ENCODE data around the gene THUMPD2. TPM values are rescaled to one million over a fixed set of nuclear protein-coding genes. Genes with fewer than 3 reads are reported as not detected.

THUMPD2 gene
- total and polyA plus RNA-seq, 8 donors = 9.6 to 34.6 (median 27.9) TPM

DNA sequence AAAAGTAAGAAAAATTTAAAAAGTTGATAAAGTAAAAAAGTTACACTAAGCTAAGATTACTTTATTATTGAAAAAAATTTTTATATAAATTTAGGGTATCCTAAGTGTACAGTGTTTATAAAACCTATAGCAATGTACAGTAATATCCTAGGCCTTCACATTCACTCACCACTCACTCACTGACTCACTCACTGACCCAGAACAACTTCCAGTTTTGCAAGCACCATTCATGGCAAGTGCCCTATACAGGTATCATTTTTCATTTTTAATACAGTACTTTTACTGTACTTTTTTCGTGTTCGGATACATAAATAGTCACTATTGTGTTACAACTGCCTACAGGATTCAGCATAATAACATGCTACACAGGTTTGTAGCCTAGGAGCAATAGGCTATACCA lies 8.9 kb upstream of the THUMPD2 start:
- intact Hi-C loops (cut with DNase I) = no loop called here
- H3K4me1 ChIP-seq = no peaks in the 10 kb centered on the region
- no peaks in the 10 kb centered on the region for H3K27me3 ChIP-seq
- TF ChIP-seq, protein P1, sequence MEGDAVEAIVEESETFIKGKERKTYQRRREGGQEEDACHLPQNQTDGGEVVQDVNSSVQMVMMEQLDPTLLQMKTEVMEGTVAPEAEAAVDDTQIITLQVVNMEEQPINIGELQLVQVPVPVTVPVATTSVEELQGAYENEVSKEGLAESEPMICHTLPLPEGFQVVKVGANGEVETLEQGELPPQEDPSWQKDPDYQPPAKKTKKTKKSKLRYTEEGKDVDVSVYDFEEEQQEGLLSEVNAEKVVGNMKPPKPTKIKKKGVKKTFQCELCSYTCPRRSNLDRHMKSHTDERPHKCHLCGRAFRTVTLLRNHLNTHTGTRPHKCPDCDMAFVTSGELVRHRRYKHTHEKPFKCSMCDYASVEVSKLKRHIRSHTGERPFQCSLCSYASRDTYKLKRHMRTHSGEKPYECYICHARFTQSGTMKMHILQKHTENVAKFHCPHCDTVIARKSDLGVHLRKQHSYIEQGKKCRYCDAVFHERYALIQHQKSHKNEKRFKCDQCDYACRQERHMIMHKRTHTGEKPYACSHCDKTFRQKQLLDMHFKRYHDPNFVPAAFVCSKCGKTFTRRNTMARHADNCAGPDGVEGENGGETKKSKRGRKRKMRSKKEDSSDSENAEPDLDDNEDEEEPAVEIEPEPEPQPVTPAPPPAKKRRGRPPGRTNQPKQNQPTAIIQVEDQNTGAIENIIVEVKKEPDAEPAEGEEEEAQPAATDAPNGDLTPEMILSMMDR (IDR thresholded peaks at IDR 0.05) = no peak
- no peaks in the 10 kb centered on the region for H3K36me3 ChIP-seq
- H3K27ac ChIP-seq = no peak overlapping the region
- H3K9me3 ChIP-seq = peaks cover 0 to 15% of the 10 kb centered on the region in 2 donors
- no peak for ATAC-seq
- no peak for DNase-seq
- H3K4me3 ChIP-seq = no peak overlapping the region

DNA sequence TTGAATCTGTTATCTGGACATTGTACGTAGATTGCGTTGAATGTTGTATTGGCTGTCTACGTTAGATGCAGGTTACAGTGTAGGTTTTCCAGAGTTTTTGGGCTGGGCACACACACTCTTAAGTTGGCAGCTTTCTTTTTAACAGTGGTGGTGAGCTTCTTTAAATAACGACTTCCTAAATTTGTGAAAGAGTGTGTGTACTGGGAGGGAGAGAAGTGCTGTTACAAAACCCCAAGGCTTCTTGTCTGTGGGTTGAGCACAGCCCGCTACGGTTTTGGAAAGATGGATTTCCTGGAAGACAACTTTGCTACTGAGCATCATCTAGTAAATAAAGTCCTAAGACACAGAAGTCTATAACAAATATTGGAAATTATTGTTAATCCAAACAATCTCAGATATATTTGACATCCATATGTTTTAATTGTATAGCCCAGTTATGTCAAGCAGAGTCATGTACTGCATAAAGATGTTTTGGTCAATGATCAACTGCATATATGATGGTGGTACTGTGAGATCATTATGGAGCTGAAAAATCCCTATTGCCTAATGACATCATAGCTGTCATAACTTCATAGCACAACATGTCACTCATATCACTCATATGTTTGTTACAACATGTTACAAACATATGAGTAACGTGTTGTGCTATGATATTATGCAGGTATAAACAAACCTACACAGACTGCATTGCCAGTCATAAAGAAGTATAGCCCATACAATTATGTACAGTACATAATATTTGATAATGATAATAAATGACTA lies 7.9 kb upstream of the THUMPD2 start:
- Histone ChIP-seq H3K36me3 (no peaks in the 10 kb centered on the region), H3K27ac (no peak overlapping the region), H3K27me3 (no peaks in the 10 kb centered on the region), H3K9me3 (peaks cover 0 to 15% of the 10 kb centered on the region in 2 donors), H3K4me3 (no peak overlapping the region), H3K4me1 (no peaks in the 10 kb centered on the region)
- no peak for ATAC-seq
- intact Hi-C loops (cut with DNase I) = no loop called here
- DNase-seq = no peak
- TF ChIP-seq, protein P1 (IDR thresholded peaks at IDR 0.05) = no peak

DNA sequence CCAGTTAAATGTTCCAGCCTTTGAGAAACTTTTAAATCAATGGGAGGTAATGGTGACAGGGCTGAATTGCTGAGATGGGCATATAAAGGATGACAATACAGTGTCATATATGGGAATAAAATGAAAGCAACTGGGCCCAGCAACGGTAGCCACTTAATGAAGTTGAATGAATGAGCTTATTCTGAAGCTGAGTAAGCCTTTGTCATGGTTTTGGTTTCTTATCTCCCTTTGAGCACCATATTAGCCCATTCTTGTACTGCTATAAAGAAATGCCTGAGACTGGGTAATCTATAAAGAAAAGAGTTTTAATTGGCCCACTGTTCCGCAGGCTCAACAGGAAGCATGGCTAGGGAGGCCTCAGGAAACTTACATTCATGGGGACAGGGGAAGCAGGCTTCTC lies 3.5 kb upstream of the THUMPD2 start:
- DNase-seq (no peak), ATAC-seq (no peak)
- intact Hi-C loops (cut with DNase I) = no loop called here
- H3K4me3 ChIP-seq = no peak overlapping the region
- H3K27me3 ChIP-seq = no peaks in the 10 kb centered on the region
- no peaks in the 10 kb centered on the region for H3K9me3 ChIP-seq
- H3K4me1 ChIP-seq = peaks cover 5 to 26% of the 10 kb centered on the region in 2 donors
- no peak overlapping the region for H3K27ac ChIP-seq
- TF ChIP-seq, protein P1 (IDR thresholded peaks at IDR 0.05) = no peak
- H3K36me3 ChIP-seq = no peaks in the 10 kb centered on the region

DNA sequence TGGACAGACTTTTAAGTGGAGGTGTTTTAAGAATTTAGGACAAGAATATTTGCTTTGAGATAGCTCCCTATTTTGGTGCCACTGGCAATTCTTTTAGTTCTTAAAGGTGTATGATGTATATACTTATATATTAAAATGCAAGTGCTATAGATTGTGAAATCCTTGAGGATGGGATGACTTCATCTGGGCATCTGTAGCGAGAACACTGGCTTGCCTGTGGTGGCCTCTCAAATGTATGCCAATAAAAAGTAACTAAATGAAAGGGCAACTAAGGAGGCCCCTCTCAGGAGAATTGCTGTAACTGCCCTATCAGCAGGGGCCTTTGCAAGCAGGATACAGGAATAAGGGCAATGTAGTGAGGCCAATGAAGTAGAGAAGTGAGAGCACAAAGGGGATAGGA lies 2.6 kb upstream of the THUMPD2 start:
- TF ChIP-seq, protein P1 (IDR thresholded peaks at IDR 0.05) = no peak
- H3K27me3 ChIP-seq = no peaks in the 10 kb centered on the region
- ATAC-seq = no peak
- no peaks in the 10 kb centered on the region for H3K9me3 ChIP-seq
- H3K4me1 ChIP-seq = peaks cover 9 to 33% of the 10 kb centered on the region in 2 donors
- H3K27ac ChIP-seq = peak overlapping the region in 1 of 2 donors; percentile 7
- DNase-seq = no peak
- intact Hi-C loops (cut with DNase I) = no loop called here
- H3K36me3 ChIP-seq = no peaks in the 10 kb centered on the region
- no peak overlapping the region for H3K4me3 ChIP-seq

DNA sequence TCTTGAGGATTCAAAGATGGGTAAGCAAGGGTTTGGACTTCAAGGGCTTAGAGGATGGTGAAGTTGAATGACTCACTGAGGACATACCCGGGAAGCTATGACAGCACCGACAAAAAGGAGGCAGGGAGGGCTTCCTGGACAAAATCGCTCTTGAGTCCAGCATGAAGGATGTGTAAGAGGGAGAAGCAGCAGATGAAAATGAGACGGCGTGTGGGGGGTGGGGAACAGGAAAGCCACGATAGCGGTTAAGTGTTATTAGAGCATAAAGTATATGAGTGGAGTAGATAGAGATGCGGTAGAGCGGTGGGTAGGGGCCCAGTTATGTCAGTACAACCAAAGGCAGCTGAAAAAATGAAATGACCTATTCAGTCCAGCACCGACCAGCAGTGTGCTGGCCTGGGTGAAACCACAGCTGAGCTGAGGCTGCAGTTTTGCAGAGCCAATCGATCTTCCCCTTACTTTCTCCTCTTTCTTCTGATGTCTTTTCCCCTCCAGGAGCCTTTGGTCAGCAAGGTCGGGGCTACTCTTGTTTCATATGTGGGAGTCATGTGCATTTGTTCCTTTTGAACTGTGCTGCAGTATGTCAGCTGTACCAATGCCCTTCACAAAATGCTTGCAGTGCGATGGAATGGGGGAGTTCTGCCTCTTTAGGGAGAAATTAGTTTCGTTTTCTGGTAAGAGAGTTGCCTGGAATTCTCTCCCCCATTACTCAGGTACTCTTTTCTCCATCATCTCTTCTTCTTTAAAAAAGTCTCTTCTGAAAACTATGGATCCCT lies 2.0 kb upstream of the THUMPD2 start:
- no peak for DNase-seq

More for the DNA sequence above, 2.0 kb upstream of the THUMPD2 start:
- intact Hi-C loops (cut with DNase I) = no loop called here
- no peaks in the 10 kb centered on the region for H3K27me3 ChIP-seq
- no peaks in the 10 kb centered on the region for H3K9me3 ChIP-seq
- H3K36me3 ChIP-seq = no peaks in the 10 kb centered on the region
- no peak overlapping the region for H3K27ac ChIP-seq
- no peak overlapping the region for H3K4me3 ChIP-seq
- no peak for ATAC-seq
- H3K4me1 ChIP-seq = peaks cover 9 to 39% of the 10 kb centered on the region in 2 donors
- TF ChIP-seq, protein P1 (IDR thresholded peaks at IDR 0.05) = no peak
